Peyer's patch (tissue), 4 donors: ENCODE data around the gene TPRG1L.

Experiments used
- POLR2A ChIP-seq, 2 donors: fragments of 450-650 bp; IDR thresholded peaks; one replicate each; pipeline ENCODE4 v1.5.1; 2017; ENCODE audit warnings: antibody characterized with exemption in 2 of 2, mild to moderate bottlenecking in 2 of 2, moderate library complexity in 2 of 2
- TF ChIP-seq, protein P1 (sequence below), 6 experiments: fragments of 450-650 bp in 4 of 6; fragments of 200-600 bp in 2 of 6; sonication (generic) in 1 of 6; IDR thresholded peaks; one replicate each; pipeline ENCODE4 v1.5.1; 2017 to 2019; ENCODE audit warnings: antibody characterized with exemption in 6 of 6, mild to moderate bottlenecking in 3 of 6, moderate library complexity in 1 of 6

- TF ChIP-seq, protein P1, sequence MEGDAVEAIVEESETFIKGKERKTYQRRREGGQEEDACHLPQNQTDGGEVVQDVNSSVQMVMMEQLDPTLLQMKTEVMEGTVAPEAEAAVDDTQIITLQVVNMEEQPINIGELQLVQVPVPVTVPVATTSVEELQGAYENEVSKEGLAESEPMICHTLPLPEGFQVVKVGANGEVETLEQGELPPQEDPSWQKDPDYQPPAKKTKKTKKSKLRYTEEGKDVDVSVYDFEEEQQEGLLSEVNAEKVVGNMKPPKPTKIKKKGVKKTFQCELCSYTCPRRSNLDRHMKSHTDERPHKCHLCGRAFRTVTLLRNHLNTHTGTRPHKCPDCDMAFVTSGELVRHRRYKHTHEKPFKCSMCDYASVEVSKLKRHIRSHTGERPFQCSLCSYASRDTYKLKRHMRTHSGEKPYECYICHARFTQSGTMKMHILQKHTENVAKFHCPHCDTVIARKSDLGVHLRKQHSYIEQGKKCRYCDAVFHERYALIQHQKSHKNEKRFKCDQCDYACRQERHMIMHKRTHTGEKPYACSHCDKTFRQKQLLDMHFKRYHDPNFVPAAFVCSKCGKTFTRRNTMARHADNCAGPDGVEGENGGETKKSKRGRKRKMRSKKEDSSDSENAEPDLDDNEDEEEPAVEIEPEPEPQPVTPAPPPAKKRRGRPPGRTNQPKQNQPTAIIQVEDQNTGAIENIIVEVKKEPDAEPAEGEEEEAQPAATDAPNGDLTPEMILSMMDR (IDR thresholded peaks at IDR 0.05) = no peak
- TF ChIP-seq POLR2A (IDR thresholded peaks at IDR 0.05) = no peak
Observed at GRCh38 chr1:3610527-3611169, 14.2 kb upstream of the TPRG1L start.
